Measurements from ENCODE around the gene RPH3AL.

- no peak for TF ChIP-seq POLR2A (IDR thresholded peaks at IDR 0.05)
- no peak for TF ChIP-seq CTCF (IDR thresholded peaks at IDR 0.05 in 8 of 11, conservative IDR thresholded peaks at IDR 0.05 in 3 of 11)
- TF ChIP-seq POLR2AphosphoS5 (IDR thresholded peaks at IDR 0.05): no peak
These were observed 70.4 kb downstream of the RPH3AL start for GRCh38 chr17:282000-282911.
